Neural cell (in vitro differentiated cells): ENCODE measurements around the gene INPP5A. TPM values are rescaled to one million over a fixed set of nuclear protein-coding genes. Genes with fewer than 3 reads are reported as not detected.

Source experiments
- H2AFZ ChIP-seq: fragments of 200-600, 300-800 bp; sonication (generic), shearing (Covaris generic); 2 replicates; pipeline ENCODE4 v1.6.0; 2014; ENCODE audit warnings: low read depth, mild to moderate bottlenecking, antibody characterized with exemption, low read length, moderate library complexity
- H3F3A ChIP-seq: fragments of 200-600 bp; shearing (Covaris generic); 2 replicates; pipeline ENCODE4 v1.6.1; 2016; ENCODE audit warnings: mild to moderate bottlenecking, moderate library complexity, mixed read lengths, antibody characterized with exemption, low read length; ENCODE audit not compliant: insufficient read depth, poor library complexity, severe bottlenecking
- H3K27ac ChIP-seq: fragments of 200-600, 300-800 bp; sonication (generic), shearing (Covaris generic); 2 replicates; pipeline ENCODE4 v1.5.1; 2014; ENCODE audit warnings: mild to moderate bottlenecking, low read length, moderate library complexity
- H3K27me3 ChIP-seq: fragments of 300-800, 200-600 bp; sonication (generic), shearing (Covaris generic); 2 replicates; pipeline ENCODE4 v1.6.0; 2014; ENCODE audit warnings: mild to moderate bottlenecking, low read depth, low read length, moderate library complexity; ENCODE audit not compliant: insufficient read depth
- H3K36me3 ChIP-seq: fragments of 300-800, 200-600 bp; sonication (generic), shearing (Covaris generic); 2 replicates; pipeline ENCODE4 v1.5.1; 2014; ENCODE audit warnings: mild to moderate bottlenecking, antibody characterized with exemption, low read length, moderate library complexity; ENCODE audit not compliant: insufficient read depth
- H3K4me2 ChIP-seq: fragments of 300-800, 200-600 bp; sonication (generic), shearing (Covaris generic); 2 replicates; pipeline ENCODE4 v1.6.0; 2014; ENCODE audit warnings: mild to moderate bottlenecking, low read length
- H3K4me3 ChIP-seq: fragments of 300-800, 200-600 bp; sonication (generic), shearing (Covaris generic); 2 replicates; pipeline ENCODE4 v1.5.1; 2014; ENCODE audit warnings: mild to moderate bottlenecking, low read length, moderate library complexity
- H3K79me2 ChIP-seq: fragments of 200-600 bp; shearing (Covaris generic); replicated peaks from 2 replicates; pipeline ENCODE4 v1.6.0; 2014; ENCODE audit warnings: mild to moderate bottlenecking, low read length, moderate library complexity; ENCODE audit not compliant: insufficient read depth
- H3K9ac ChIP-seq: fragments of 300-800, 200-600 bp; sonication (generic), shearing (Covaris generic); 2 replicates; pipeline ENCODE4 v1.6.1; 2016; ENCODE audit warnings: mild to moderate bottlenecking, low read length, mixed read lengths
- H3K9me2 ChIP-seq: fragments of 200-600 bp; shearing (Covaris generic); 2 replicates; pipeline ENCODE4 v1.6.1; 2016; ENCODE audit warnings: mild to moderate bottlenecking, low read length, mixed read lengths; ENCODE audit not compliant: insufficient read depth
- H3K9me3 ChIP-seq: fragments of 200-600, 300-800 bp; sonication (generic), shearing (Covaris generic); 2 replicates; pipeline ENCODE4 v1.6.1; 2016; ENCODE audit warnings: mild to moderate bottlenecking, mixed run types, low read length, moderate library complexity, mixed read lengths
- H4K20me1 ChIP-seq: fragments of 200-600 bp; shearing (Covaris generic); 2 replicates; pipeline ENCODE4 v1.6.1; 2016; ENCODE audit warnings: mild to moderate bottlenecking, mixed run types; ENCODE audit not compliant: insufficient read depth
- EP300 ChIP-seq: fragments of 450-650 bp; conservative IDR thresholded peaks from 2 replicates; pipeline ENCODE4 v1.6.1; 2014; ENCODE audit warnings: antibody characterized with exemption, mild to moderate bottlenecking, moderate library complexity; ENCODE audit not compliant: poor library complexity, severe bottlenecking
- EZH2 ChIP-seq: fragments of 200-600, 300-800 bp; shearing (Covaris generic), sonication (generic); IDR thresholded peaks from 2 replicates; pipeline ENCODE4 v1.6.1; 2014; ENCODE audit warnings: antibody characterized with exemption, low read length, borderline replicate concordance, mild to moderate bottlenecking; ENCODE audit not compliant: insufficient read depth, poor library complexity, severe bottlenecking
- MXI1 ChIP-seq: fragments of 450-650 bp; conservative IDR thresholded peaks from 2 replicates; pipeline ENCODE4 v1.6.1; 2014; ENCODE audit warnings: antibody characterized with exemption, mild to moderate bottlenecking; ENCODE audit not compliant: poor library complexity, severe bottlenecking
- POLR2AphosphoS5 ChIP-seq: IDR thresholded peaks from 2 replicates; pipeline ENCODE4 v1.6.1; 2012
- TAF1 ChIP-seq: IDR thresholded peaks from 2 replicates; pipeline ENCODE4 v1.6.1; 2012; ENCODE audit warnings: low read depth
- polyA plus RNA-seq: library from polyadenylated mRNA; depleted of rRNA; stranded (reverse); fragments of >200 nt; gene quantifications from 2 replicates; pipeline ENCODE4 v1.2.3, GENCODE V29; 2014
- TF ChIP-seq, protein P1 (sequence below): IDR thresholded peaks from 2 replicates; pipeline ENCODE4 v1.6.1; 2012; ENCODE audit warnings: borderline replicate concordance
- TF ChIP-seq, protein P2 (sequence below): fragments of 450-650 bp; IDR thresholded peaks from 2 replicates; pipeline ENCODE4 v1.5.1; 2014; ENCODE audit warnings: antibody characterized with exemption, mild to moderate bottlenecking, moderate library complexity; ENCODE audit not compliant: poor library complexity, severe bottlenecking

INPP5A gene
- polyA plus RNA-seq, 1 donor from 2014 or later = 48.8 TPM

DNA sequence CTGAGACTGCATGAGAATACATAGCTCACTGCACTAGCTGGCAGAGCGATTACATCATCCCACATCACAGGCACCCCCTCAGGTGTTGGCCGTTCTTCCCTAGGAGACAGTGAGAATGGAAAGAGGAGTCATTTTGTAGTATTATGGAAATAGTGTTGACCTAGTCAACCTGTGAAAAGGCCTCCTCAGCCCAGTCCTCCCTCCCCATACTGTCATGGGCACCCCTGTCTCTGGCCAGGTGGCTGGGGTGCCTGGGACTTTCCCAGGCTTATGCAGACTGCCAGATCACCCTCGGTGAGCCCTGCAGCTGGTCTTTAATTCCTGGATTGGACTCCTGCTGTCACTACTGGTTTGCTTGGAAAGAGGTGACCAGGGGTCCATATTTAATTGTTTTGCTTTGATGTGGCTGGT, 4.0 kb downstream of the INPP5A start:
- no peak overlapping the region for H3K9ac ChIP-seq
- no peaks in the 10 kb centered on the region for H3K9me2 ChIP-seq
- H4K20me1 ChIP-seq = no peaks in the 10 kb centered on the region
- no peak overlapping the region for H2AFZ ChIP-seq
- H3K27me3 ChIP-seq = no peaks in the 10 kb centered on the region
- H3K9me3 ChIP-seq = no peaks in the 10 kb centered on the region
- no peak overlapping the region for H3K4me2 ChIP-seq
- TF ChIP-seq, protein P1, sequence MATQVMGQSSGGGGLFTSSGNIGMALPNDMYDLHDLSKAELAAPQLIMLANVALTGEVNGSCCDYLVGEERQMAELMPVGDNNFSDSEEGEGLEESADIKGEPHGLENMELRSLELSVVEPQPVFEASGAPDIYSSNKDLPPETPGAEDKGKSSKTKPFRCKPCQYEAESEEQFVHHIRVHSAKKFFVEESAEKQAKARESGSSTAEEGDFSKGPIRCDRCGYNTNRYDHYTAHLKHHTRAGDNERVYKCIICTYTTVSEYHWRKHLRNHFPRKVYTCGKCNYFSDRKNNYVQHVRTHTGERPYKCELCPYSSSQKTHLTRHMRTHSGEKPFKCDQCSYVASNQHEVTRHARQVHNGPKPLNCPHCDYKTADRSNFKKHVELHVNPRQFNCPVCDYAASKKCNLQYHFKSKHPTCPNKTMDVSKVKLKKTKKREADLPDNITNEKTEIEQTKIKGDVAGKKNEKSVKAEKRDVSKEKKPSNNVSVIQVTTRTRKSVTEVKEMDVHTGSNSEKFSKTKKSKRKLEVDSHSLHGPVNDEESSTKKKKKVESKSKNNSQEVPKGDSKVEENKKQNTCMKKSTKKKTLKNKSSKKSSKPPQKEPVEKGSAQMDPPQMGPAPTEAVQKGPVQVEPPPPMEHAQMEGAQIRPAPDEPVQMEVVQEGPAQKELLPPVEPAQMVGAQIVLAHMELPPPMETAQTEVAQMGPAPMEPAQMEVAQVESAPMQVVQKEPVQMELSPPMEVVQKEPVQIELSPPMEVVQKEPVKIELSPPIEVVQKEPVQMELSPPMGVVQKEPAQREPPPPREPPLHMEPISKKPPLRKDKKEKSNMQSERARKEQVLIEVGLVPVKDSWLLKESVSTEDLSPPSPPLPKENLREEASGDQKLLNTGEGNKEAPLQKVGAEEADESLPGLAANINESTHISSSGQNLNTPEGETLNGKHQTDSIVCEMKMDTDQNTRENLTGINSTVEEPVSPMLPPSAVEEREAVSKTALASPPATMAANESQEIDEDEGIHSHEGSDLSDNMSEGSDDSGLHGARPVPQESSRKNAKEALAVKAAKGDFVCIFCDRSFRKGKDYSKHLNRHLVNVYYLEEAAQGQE = no peak
- TF ChIP-seq POLR2AphosphoS5 = no peak
- no peak for TF ChIP-seq EP300
- TF ChIP-seq MXI1 = no peak
- TF ChIP-seq EZH2 = no peak
- no peak overlapping the region for H3K27ac ChIP-seq
- no peaks in the 10 kb centered on the region for H3F3A ChIP-seq
- peaks cover 31% of the 10 kb centered on the region for H3K79me2 ChIP-seq
- H3K4me3 ChIP-seq = no peak overlapping the region
- H3K36me3 ChIP-seq = no peaks in the 10 kb centered on the region

DNA sequence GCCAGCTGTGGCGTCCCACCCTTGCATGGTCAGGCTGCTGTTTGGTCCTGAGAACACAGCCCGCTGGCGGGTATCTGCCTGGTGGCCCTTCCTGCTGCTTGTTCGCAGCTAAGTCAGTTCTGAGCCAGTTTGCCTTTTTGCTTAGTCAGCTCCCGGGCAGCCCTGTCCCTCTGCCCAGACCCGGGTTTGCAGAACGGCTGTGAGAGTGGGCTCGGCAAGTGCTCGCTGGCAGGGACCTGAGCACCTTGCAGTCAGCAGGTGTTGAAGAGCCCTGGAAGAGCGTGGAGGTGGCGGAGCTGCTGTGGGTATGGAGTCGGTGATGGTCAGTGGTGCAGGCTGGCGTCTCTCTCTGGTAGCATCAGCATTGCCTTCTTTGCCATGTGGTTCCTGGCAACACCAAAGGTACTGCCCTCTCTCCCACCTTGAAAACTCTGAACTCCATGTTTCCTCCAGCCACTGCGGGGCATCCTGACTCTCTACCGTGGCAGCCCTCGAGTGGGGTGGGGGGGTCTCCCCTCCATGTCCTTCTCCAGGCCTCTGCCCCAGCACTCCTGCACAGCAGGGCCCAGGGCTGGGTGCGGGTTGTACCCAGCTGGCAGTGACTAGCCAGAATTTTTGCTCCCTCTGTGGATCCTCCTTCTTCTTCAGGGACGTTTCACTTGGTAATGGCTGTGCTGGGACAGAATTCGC, 4.6 kb downstream of the INPP5A start:
- no peaks in the 10 kb centered on the region for H3K36me3 ChIP-seq
- H3K4me3 ChIP-seq = no peak overlapping the region
- H3F3A ChIP-seq = no peaks in the 10 kb centered on the region
- H3K9me3 ChIP-seq = no peaks in the 10 kb centered on the region
- H2AFZ ChIP-seq = no peak overlapping the region
- H3K4me2 ChIP-seq = no peak overlapping the region
- no peaks in the 10 kb centered on the region for H3K9me2 ChIP-seq
- no peak overlapping the region for H3K9ac ChIP-seq
- H3K27me3 ChIP-seq = no peaks in the 10 kb centered on the region
- H4K20me1 ChIP-seq = no peaks in the 10 kb centered on the region
- peaks cover 31% of the 10 kb centered on the region for H3K79me2 ChIP-seq
- H3K27ac ChIP-seq = no peak overlapping the region
- TF ChIP-seq, protein P2, sequence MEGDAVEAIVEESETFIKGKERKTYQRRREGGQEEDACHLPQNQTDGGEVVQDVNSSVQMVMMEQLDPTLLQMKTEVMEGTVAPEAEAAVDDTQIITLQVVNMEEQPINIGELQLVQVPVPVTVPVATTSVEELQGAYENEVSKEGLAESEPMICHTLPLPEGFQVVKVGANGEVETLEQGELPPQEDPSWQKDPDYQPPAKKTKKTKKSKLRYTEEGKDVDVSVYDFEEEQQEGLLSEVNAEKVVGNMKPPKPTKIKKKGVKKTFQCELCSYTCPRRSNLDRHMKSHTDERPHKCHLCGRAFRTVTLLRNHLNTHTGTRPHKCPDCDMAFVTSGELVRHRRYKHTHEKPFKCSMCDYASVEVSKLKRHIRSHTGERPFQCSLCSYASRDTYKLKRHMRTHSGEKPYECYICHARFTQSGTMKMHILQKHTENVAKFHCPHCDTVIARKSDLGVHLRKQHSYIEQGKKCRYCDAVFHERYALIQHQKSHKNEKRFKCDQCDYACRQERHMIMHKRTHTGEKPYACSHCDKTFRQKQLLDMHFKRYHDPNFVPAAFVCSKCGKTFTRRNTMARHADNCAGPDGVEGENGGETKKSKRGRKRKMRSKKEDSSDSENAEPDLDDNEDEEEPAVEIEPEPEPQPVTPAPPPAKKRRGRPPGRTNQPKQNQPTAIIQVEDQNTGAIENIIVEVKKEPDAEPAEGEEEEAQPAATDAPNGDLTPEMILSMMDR = no peak
- TF ChIP-seq TAF1 (no peak), POLR2AphosphoS5 (no peak)

DNA sequence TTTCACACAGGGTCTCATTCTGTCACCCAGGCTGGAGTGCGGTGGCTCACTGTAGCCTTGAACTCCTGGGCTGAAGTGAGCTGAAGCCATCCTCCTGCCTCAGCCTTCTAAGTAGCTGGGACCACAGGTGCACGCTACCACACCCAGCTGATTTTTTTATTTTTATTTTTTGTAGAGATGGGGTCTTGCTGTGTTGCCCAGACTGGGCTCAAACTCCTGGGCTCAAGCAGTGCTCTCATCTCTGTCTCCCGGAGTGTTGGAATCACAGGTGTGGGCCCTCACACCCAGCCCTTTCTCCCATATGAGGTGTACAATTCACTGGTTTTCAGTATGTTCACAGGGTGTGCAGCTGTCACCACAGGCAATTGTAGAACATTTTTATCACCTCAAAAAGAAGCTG, 5.2 kb downstream of the INPP5A start:
- H3F3A ChIP-seq = no peaks in the 10 kb centered on the region
- H3K9me3 ChIP-seq = no peaks in the 10 kb centered on the region
- TF ChIP-seq EZH2 = no peak
- H2AFZ ChIP-seq = no peak overlapping the region
- H3K4me3 ChIP-seq = no peak overlapping the region
- no peak overlapping the region for H3K9ac ChIP-seq
- H4K20me1 ChIP-seq = no peaks in the 10 kb centered on the region
- no peak overlapping the region for H3K4me2 ChIP-seq
- H3K27ac ChIP-seq = no peak overlapping the region
- no peaks in the 10 kb centered on the region for H3K27me3 ChIP-seq
- H3K79me2 ChIP-seq = peaks cover 31% of the 10 kb centered on the region
- H3K9me2 ChIP-seq = no peaks in the 10 kb centered on the region
- H3K36me3 ChIP-seq = no peaks in the 10 kb centered on the region
